Measurements from ENCODE around the gene ZNF692.

- no peak for TF ChIP-seq CTCF (IDR thresholded peaks at IDR 0.05)
- no peak for TF ChIP-seq ESRRA (CRISPR knock-in tag; IDR thresholded peaks at IDR 0.05; ENCODE audit: borderline replicate concordance)
- TF ChIP-seq, protein P1, sequence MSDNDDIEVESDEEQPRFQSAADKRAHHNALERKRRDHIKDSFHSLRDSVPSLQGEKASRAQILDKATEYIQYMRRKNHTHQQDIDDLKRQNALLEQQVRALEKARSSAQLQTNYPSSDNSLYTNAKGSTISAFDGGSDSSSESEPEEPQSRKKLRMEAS (CRISPR knock-in tag; IDR thresholded peaks at IDR 0.05), result no peak
- no peak for TF ChIP-seq SOX15 (CRISPR knock-in tag; IDR thresholded peaks at IDR 0.05)
Measured at GRCh38 chr1:248834343-248834940, 24.4 kb downstream of the ZNF692 start.
